ENCODE results near the gene LYL1. TPM values are rescaled to one million over a fixed set of nuclear protein-coding genes. Genes with fewer than 3 reads are reported as not detected.

LYL1 gene
- total RNA-seq, 1 experiment from 2014 or later, result 0.63 TPM

GRCh38 chr19:13054626-13055212, 47.9 kb downstream of the LYL1 start:
- Histone ChIP-seq H3T11ph (ENCODE audit: low read length) (no peak overlapping the region), H4K20me1 (ENCODE audit: control insufficient read depth, insufficient read depth, insufficient read length) (no peaks in the 10 kb centered on the region), H3K79me1 (ENCODE audit: insufficient read depth, low read depth, low read length, poor library complexity, severe bottlenecking) (no peaks in the 10 kb centered on the region), H4K8ac (replicated peaks; ENCODE audit: insufficient read length, low read depth, low read length) (no peak overlapping the region), H3K9ac (ENCODE audit: extremely low read depth, insufficient read length, low read length) (no peak overlapping the region), H4K5ac (ENCODE audit: insufficient read length, low read depth, low read length) (no peak overlapping the region), H3K23me2 (ENCODE audit: insufficient read length, low read depth, low read length, poor library complexity, severe bottlenecking) (peaks cover 3% of the 10 kb centered on the region), H3K4me2 (ENCODE audit: insufficient read depth, insufficient read length, low read length) (no peak overlapping the region), H3K14ac (ENCODE audit: insufficient read depth, low read length) (no peak overlapping the region), H4K91ac (ENCODE audit: insufficient read length, low read depth, low read length) (no peak overlapping the region), H3K27ac (ENCODE audit: insufficient read length, low read depth, low read length) (no peak overlapping the region), H3K9me3 (ENCODE audit: control insufficient read depth, low read depth, low read length) (no peaks in the 10 kb centered on the region), H3K79me2 (ENCODE audit: insufficient read depth, low read length) (no peaks in the 10 kb centered on the region), H3K23ac (ENCODE audit: insufficient read length, low read depth, low read length) (no peak overlapping the region), H2BK5ac (ENCODE audit: insufficient read length, low read length) (no peak overlapping the region), H2BK120ac (ENCODE audit: low read depth, low read length, poor library complexity, severe bottlenecking) (no peak overlapping the region), H2BK12ac (ENCODE audit: insufficient read length, low read depth, low read length) (no peak overlapping the region), H3K56ac (ENCODE audit: insufficient read length, low read depth, low read length) (no peak overlapping the region), H2BK20ac (ENCODE audit: low read depth, low read length, poor library complexity, severe bottlenecking) (no peak overlapping the region), H2AK5ac (ENCODE audit: insufficient read length, low read length) (no peak overlapping the region), H3K18ac (ENCODE audit: insufficient read length, low read depth, low read length) (no peak overlapping the region), H2AFZ (ENCODE audit: low read length) (no peak overlapping the region), H3K27me3 (ENCODE audit: insufficient read depth, low read length) (peaks cover 77% of the 10 kb centered on the region), H3K4me1 (ENCODE audit: insufficient read depth, low read length) (peaks cover 8% of the 10 kb centered on the region; the same call in 1 of the 2 replicates), H2BK15ac (ENCODE audit: low read depth, low read length) (no peak overlapping the region), H3K4ac (ENCODE audit: low read depth, low read length) (no peak overlapping the region)
- no peak for DNase-seq
- WGBS (ENCODE audit: extremely low coverage, insufficient read length, low lambda C conversion rate), result no CpG with 5 or more reads among the region's 11 CpGs
- peak overlapping the region in 1 of 2 experiments; percentile 71; a peak in 3 of 5 replicates for H3K4me3 Mint-ChIP-seq
- peaks cover 43 to 69% of the 10 kb centered on the region in 2 experiments for H3K4me1 Mint-ChIP-seq
- H3K27ac Mint-ChIP-seq, result no peak overlapping the region
- H3K9me3 Mint-ChIP-seq, result peaks cover 0 to 10% of the 10 kb centered on the region in 2 experiments; a peak in 2 of 5 replicates
- TF ChIP-seq, protein P1, sequence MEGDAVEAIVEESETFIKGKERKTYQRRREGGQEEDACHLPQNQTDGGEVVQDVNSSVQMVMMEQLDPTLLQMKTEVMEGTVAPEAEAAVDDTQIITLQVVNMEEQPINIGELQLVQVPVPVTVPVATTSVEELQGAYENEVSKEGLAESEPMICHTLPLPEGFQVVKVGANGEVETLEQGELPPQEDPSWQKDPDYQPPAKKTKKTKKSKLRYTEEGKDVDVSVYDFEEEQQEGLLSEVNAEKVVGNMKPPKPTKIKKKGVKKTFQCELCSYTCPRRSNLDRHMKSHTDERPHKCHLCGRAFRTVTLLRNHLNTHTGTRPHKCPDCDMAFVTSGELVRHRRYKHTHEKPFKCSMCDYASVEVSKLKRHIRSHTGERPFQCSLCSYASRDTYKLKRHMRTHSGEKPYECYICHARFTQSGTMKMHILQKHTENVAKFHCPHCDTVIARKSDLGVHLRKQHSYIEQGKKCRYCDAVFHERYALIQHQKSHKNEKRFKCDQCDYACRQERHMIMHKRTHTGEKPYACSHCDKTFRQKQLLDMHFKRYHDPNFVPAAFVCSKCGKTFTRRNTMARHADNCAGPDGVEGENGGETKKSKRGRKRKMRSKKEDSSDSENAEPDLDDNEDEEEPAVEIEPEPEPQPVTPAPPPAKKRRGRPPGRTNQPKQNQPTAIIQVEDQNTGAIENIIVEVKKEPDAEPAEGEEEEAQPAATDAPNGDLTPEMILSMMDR (conservative IDR thresholded peaks at IDR 0.05), result no peak
- peaks cover 97% of the 10 kb centered on the region for H3K27me3 Mint-ChIP-seq (ENCODE audit: low read depth)
- no peaks in the 10 kb centered on the region; a peak in 1 of 7 replicates for H3K36me3 Mint-ChIP-seq (ENCODE audit: insufficient read depth in 1 of 3, low read depth in 3 of 3)

Measured in H9 (cell line).